GM12874 (cell line): ENCODE measurements around the gene RABL6.

ENCODE experiments used
- TF ChIP-seq, protein P1 (sequence below): IDR thresholded peaks from 2 replicates; pipeline ENCODE4 v1.5.1; 2011; ENCODE audit warnings: low read depth, mild to moderate bottlenecking, control low read depth, low read length, moderate library complexity; ENCODE audit not compliant: insufficient read depth

RABL6 gene

DNA sequence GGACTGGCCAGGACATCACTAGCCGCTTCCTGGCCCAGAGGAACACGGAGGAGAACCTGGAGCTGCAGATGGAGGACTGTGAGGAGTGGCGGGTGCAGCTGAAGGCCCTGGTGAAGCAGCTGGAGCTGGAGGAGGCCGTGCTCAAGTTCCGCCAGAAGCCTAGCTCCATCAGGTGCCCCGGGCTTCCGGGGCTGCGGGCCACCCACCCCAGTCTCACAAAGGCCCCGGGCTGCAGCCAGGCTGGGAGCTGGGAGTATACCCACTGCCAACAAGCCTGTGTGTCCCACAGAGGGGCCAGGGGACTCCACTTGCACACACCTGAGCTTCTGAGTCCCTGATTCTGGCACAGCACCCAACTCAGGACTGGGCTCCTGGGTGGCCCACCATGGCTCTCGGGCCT lies 1.7 kb upstream of the RABL6 start:
- TF ChIP-seq, protein P1, sequence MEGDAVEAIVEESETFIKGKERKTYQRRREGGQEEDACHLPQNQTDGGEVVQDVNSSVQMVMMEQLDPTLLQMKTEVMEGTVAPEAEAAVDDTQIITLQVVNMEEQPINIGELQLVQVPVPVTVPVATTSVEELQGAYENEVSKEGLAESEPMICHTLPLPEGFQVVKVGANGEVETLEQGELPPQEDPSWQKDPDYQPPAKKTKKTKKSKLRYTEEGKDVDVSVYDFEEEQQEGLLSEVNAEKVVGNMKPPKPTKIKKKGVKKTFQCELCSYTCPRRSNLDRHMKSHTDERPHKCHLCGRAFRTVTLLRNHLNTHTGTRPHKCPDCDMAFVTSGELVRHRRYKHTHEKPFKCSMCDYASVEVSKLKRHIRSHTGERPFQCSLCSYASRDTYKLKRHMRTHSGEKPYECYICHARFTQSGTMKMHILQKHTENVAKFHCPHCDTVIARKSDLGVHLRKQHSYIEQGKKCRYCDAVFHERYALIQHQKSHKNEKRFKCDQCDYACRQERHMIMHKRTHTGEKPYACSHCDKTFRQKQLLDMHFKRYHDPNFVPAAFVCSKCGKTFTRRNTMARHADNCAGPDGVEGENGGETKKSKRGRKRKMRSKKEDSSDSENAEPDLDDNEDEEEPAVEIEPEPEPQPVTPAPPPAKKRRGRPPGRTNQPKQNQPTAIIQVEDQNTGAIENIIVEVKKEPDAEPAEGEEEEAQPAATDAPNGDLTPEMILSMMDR = no peak

DNA sequence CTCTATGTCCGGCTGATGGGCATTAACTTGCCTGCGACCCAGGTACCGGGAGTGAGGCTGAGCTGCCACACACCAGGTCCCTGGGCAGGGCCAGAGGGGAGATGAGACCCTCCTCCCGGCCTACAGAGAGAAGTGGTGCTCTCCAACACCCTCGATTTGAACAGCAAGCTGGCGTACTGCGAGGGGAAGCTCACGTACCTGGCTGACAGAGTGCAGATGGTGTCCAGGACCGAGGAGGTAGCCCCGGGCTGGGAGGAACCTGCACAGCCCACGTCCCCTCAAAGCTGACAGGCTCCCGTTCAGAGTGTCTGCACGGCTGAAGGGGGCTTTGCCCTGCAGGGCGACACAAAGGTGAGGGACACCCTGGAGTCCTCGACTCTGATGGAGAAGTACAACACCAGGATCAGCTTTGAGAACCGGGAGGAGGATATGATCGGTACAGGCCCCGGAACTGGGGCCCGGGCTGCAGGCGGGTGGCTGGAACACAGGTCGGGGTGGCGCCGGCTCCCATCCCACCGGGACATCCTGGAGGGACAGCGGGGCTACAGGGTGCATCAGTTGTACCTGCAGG lies 1.0 kb upstream of the RABL6 start:
- TF ChIP-seq, protein P1 = no peak

DNA sequence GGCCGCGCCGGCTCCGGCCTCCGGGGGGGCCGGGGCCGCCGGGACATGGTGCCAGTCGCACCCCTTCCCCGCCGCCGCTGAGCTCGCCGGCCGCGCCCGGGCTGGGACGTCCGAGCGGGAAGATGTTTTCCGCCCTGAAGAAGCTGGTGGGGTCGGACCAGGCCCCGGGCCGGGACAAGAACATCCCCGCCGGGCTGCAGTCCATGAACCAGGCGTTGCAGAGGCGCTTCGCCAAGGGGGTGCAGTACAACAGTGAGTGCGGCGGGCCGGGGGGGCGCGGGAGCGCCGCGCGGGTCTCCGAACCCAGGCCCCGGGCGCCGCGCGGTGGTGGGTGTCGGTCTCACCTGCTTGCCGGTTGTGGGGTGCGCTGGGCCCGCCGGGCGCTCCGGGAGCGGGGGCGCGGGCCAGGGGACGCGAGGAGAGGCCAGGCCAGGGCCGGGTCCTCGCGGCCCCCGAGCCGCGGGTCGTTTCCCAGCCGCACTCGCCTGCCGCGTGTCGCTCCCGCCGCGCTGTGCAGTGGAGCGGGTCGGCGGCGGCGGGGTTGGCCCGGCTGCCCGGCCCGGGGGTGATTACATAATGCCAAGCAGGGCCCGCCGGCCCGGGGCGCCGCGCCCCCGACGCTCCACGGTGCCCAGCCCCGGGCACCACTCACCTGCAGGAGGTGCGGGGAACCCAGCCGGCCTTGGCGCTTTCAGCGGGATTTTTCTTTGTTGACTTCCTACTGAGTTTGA lies 492 bp downstream of the RABL6 start:
- TF ChIP-seq, protein P1 = no peak

DNA sequence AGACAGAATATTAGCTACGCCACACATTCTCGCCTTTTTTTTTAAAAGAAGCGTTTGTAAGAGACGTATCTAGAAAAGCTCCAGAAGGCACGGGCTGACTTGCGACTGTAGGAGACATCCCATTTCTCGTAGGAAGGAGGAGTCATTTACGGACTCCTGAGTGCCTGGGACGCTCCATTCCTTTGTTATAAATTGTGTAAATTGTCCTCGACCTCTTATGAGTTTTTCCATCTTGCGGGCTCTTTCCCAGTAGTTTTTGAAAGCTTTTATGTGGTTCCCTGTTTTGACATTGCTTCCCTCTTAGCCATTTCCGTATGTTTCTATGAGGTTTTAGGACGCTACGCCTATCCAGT lies 1.0 kb downstream of the RABL6 start:
- TF ChIP-seq, protein P1 = no peak

DNA sequence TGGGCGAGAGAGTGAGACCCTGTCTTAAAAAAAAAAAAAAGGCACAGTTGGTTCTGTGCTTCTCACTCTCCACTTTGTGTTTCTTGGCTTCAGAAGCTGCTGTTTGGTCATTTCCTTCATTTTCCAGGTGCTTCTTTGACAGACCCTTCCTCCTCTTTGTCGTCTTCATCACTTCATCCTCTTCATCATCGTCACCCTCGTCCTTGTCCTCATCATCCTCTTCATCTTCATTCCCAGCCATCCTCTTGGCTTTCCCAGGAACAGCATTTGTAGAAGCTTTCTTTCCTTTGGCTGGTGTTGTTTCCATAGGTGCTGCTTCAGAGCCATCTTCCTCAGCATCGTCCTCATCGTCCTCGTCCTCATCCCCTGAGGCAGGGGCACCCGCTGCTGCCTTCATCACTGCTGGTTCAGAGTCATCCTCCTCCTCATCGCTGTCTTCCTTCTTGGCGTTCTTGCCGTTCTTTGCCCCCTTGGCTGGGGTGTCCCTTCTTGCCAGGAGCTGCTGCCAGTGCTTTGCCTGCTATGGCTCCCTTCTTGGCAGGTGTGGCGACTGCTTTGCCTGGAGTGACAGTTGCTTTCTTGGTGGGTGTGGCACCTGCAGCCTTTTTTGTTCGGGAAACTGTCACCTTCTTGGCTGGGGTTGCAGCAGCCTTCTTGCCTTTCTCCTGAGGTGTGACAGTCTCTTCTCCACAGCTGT lies 7.1 kb downstream of the RABL6 start:
- TF ChIP-seq, protein P1 = no peak

DNA sequence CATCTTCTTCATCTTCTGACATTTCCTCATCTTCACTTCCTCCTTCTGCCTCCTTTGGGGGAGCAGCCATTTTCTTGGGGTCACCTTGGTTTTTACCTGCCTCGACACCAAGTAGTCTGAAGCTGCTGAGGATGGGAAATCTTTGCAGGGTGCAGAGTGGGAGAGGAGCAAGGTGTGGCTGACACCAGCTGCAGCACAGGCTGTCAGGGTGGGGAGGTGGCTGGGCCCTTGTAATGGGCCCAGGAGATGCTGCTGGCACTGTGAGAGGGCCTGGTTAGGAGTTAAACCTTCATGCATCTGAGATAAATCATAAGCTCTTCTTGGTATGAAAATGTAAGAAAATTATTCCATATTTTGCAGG lies 7.7 kb downstream of the RABL6 start:
- TF ChIP-seq, protein P1 = no peak

DNA sequence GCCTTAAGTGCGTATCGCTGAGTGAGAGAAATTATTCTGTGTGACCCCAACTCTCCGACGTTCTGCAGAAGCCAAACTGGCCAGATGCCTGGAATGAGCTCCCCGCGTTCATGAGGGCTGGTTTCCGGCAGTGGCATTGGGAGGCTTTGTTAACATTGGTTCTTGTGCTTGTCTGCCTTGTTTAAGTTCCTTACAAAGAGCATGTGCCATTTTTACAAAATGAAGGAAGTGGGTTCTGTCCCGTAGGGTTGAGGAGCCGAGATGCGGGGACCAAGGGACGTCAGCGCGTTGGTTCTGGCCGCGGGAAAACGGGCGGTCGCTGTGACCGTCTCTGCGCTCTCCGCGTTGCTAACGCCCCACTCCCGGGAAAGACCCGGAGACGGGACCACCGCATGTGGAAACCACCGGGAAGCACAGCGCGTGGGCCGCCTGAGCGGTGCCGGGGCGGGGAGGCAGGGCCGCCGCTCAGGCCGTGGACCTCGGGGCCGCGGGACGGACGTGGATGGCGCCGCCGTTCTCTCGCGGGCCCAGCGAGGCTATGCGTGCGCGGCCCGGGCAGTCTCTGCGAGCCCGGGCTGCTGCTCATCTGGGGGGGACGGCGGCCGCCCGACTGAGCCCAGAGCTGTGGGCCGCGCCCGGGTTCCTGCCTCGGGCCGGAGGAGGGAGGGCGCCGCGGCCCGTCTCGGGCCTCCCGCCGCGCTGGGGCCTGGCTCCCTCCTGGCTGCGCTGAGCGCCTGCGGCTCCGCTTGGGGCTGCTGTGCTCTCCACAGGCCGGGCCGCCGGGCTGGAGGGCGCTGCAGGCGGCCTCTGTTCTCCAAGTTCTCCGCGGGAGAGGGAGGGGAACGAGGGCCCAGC lies 13.4 kb downstream of the RABL6 start:
- TF ChIP-seq, protein P1 = no peak
